PFSK-1 (cell line): ENCODE measurements around the gene TOLLIP.

Experiments used
- FOXP2 ChIP-seq: optimal IDR thresholded peaks from 2 replicates; pipeline ENCODE3; 2011; ENCODE audit warnings: borderline replicate concordance, control low read depth, inconsistent platforms; ENCODE audit not compliant: insufficient read depth; ENCODE audit errors: extremely low read length, extremely low read depth
- POLR2AphosphoS5 ChIP-seq: IDR thresholded peaks from 2 replicates; pipeline ENCODE4 v1.6.1; 2012; ENCODE audit warnings: low read depth, mild to moderate bottlenecking, control low read depth, low read length, moderate library complexity
- REST ChIP-seq, 2 experiments: IDR thresholded peaks; 2 replicates each; pipeline versions ENCODE4 v1.6.1 to v1.8.0; 2011 to 2012; ENCODE audit warnings: low read depth in 2 of 2, low read length in 2 of 2, control low read depth in 1 of 2, inconsistent platforms in 1 of 2, mild to moderate bottlenecking in 1 of 2, moderate library complexity in 1 of 2; ENCODE audit not compliant: insufficient read depth in 1 of 2
- SIN3A ChIP-seq: IDR thresholded peaks from 2 replicates; pipeline ENCODE4 v1.6.1; 2012; ENCODE audit warnings: mild to moderate bottlenecking, low read length, moderate library complexity, borderline replicate concordance; ENCODE audit not compliant: insufficient read depth
- TAF1 ChIP-seq: IDR thresholded peaks from 2 replicates; pipeline ENCODE4 v1.6.1; 2012; ENCODE audit warnings: low read length, control low read depth, borderline replicate concordance; ENCODE audit not compliant: insufficient read depth

TOLLIP gene

GRCh38 chr11:1307163-1307870 lies 2.1 kb downstream of the TOLLIP start:
- TF ChIP-seq TAF1 (no peak), SIN3A (no peak), FOXP2 (no peak), POLR2AphosphoS5 (no peak), REST (IDR thresholded peaks at IDR 0.05; ENCODE audit: insufficient read depth in 1 of 2, low read depth in 2 of 2, low read length in 2 of 2) (no peak)

- no peak for TF ChIP-seq FOXP2
- TF ChIP-seq POLR2AphosphoS5 = no peak
- no peak for TF ChIP-seq SIN3A
- no peak for TF ChIP-seq REST (IDR thresholded peaks at IDR 0.05; ENCODE audit: insufficient read depth in 1 of 2, low read depth in 2 of 2, low read length in 2 of 2)
- no peak for TF ChIP-seq TAF1
These were observed 3.0 kb downstream of the TOLLIP start for GRCh38 chr11:1306186-1307162.

DNA sequence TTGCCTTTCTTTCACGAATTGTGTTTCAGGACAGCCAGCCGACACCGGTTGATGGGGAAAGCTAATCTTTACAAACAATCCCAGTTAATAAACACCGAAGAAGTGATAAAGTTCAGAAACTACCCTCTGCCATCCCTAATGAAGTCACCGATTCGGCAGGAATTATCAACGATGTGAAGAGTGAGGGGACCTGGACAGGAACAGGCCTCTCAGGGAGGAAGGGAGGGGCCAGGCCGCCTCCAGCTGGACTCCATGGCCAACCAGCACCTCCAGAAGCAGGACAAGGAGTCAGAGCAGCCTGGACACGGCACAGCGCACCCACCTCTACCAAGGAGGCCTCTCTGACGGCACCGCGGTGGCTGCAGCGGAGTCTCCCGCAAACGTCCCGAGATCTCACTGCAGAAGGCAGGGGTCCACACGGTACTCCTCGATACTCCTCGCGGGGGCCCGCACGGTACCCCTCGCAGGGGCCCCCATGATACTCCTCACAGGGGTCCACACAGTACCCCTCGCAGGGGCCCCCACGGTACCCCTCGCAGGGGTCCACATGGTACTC lies 3.9 kb downstream of the TOLLIP start:
- no peak for TF ChIP-seq FOXP2

DNA sequence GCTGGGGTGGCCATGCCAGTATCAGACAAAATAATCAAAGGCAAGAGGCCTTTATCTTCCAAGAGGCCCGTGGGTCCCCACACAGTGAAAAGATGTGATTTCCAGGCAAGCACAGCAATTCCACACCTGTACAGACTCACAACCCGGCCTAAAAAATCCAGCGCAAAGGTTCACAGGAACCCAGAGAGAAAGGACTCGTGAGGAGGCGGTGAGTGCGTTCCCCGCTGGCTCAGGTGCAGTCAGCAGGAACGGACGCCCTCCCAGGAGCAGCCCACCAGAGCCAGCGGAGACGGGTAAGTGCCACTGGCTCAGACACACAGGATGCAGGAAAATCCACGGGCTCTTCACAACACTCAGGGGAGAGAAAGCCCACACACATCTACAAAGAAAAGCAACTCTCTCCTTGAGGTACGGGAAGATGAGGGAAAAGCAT lies 4.4 kb downstream of the TOLLIP start:
- no peak for TF ChIP-seq POLR2AphosphoS5
- no peak for TF ChIP-seq REST (IDR thresholded peaks at IDR 0.05; ENCODE audit: insufficient read depth in 1 of 2, low read depth in 2 of 2, low read length in 2 of 2)
- no peak for TF ChIP-seq SIN3A
- no peak for TF ChIP-seq TAF1
- TF ChIP-seq FOXP2 = no peak

GRCh38 chr11:1304380-1304779 lies 5.1 kb downstream of the TOLLIP start:
- TF ChIP-seq REST (IDR thresholded peaks at IDR 0.05; ENCODE audit: insufficient read depth in 1 of 2, low read depth in 2 of 2, low read length in 2 of 2) = no peak
- TF ChIP-seq FOXP2 = no peak
- TF ChIP-seq TAF1 = no peak
- TF ChIP-seq POLR2AphosphoS5 = no peak
- no peak for TF ChIP-seq SIN3A
